GM19043 (cell line): ENCODE measurements around the gene EN1.

Experiments used
- ATAC-seq: cut with Tn5 transposase; IDR thresholded peaks from one replicate; pipeline ENCODE4 v1.9.1; 2021; ENCODE audit warnings: low read depth; ENCODE audit not compliant: unreplicated experiment

The EN1 gene

DNA sequence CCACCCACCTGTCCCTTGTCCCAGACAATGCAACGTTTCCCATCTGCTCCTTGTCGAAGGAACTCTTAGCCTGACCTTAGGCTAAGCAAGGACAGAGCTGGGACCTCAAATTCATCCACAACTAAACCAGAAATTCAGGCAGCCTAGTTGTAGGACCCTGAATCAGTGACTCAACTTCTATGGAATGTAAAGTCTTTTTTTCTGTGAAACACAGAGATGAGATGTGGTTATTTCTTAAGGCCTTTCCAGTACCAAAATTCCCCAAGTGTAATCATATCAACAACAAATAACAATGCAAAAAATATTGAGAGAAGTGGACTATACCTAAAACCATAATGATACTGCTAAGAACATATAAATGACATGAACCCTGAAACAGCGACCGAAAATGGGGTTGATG lies 46.7 kb downstream of the EN1 start:
- ATAC-seq = no peak

DNA sequence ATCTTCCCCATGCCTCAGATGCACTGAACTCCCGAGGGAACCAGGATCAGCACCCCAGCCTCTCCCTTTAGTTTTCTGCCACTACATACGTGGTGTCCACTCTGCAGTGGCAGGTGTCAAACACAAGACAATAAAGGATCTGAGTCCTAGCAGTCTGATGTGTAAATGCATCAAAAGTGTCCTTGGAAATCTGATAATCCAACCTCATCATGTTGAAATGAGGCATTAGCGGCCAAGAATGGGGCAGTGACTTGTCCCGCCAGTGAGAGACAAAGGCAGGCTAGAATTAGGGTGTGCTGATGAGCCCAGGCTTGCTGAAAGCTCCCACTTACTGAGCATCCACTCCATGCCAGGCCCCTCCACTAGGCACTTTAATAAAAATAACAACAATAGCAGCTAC lies 52.9 kb downstream of the EN1 start:
- ATAC-seq = no peak
